PC-9 (cell line): ENCODE measurements around the gene CREB3L1. TPM values are rescaled to one million over a fixed set of nuclear protein-coding genes. Genes with fewer than 3 reads are reported as not detected.

Experiments used
- BruUV-seq: library from RNA; stranded (reverse); fragments of 400-500 nt; replicated peaks from 2 replicates; lab custom pipeline; 2021; lab: Mats Ljungman, UMichigan
- CTCF ChIA-PET: fragments of 300-600 bp; sonication (Branson Sonifier 250); formaldehyde crosslinking; loops from one replicate; lab custom pipeline; 2022; ENCODE audit warnings: antibody characterized with exemption; lab: Charles Lee
- POLR2A ChIA-PET: fragments of 300-600 bp; sonication (Branson Sonifier 250); formaldehyde crosslinking; loops from one replicate; lab custom pipeline; 2022; ENCODE audit warnings: antibody characterized with exemption; ENCODE audit not compliant: unreplicated experiment; lab: Charles Lee
- DNase-seq, 2 experiments: peaks; one replicate each; pipeline versions ENCODE4 v3.0.0 to v3.0.0-alpha.2; 2015 to 2022; ENCODE audit warnings: mixed read lengths in 1 of 2
- H2AFZ ChIP-seq: fragments of 200-600 bp; sonication (generic); 2 replicates; pipeline ENCODE4 v1.8.1; 2017; ENCODE audit warnings: antibody characterized with exemption
- H3F3A ChIP-seq: fragments of 200-600 bp; sonication (generic); 2 replicates; pipeline ENCODE4 v1.8.1; 2017; ENCODE audit warnings: antibody characterized with exemption, mild to moderate bottlenecking, low read depth; ENCODE audit not compliant: insufficient read depth
- H3K27ac ChIP-seq: fragments of 200-600 bp; sonication (generic); 2 replicates; pipeline ENCODE4 v1.6.1; 2016; ENCODE audit warnings: mixed run types
- H3K27me3 ChIP-seq: fragments of 200-600 bp; sonication (generic); 2 replicates; pipeline ENCODE4 v1.6.1; 2016; ENCODE audit warnings: low read depth, mixed run types; ENCODE audit not compliant: insufficient read depth
- H3K36me3 ChIP-seq: fragments of 200-600 bp; sonication (generic); 2 replicates; pipeline ENCODE4 v1.6.1; 2016; ENCODE audit warnings: low read depth, mixed run types
- H3K4me1 ChIP-seq: fragments of 200-600 bp; sonication (generic); replicated peaks from 2 replicates; pipeline ENCODE4 v1.6.1; 2016; ENCODE audit warnings: mixed run types; ENCODE audit not compliant: insufficient read depth
- H3K4me2 ChIP-seq: fragments of 200-600 bp; sonication (generic); 2 replicates; pipeline ENCODE4 v1.6.1; 2017; ENCODE audit warnings: mixed run types
- H3K4me3 ChIP-seq: fragments of 200-600 bp; sonication (generic); 2 replicates; pipeline ENCODE4 v1.6.1; 2016; ENCODE audit warnings: mixed run types
- H3K79me2 ChIP-seq: fragments of 200-600 bp; sonication (generic); 2 replicates; pipeline ENCODE4 v1.6.1; 2017; ENCODE audit warnings: low read depth, mixed run types
- H3K9me2 ChIP-seq: fragments of 200-600 bp; sonication (generic); 2 replicates; pipeline ENCODE4 v1.8.1; 2017; ENCODE audit warnings: mild to moderate bottlenecking; ENCODE audit not compliant: insufficient read depth
- H3K9me3 ChIP-seq: fragments of 200-600 bp; sonication (generic); 2 replicates; pipeline ENCODE4 v1.8.1; 2016; ENCODE audit warnings: low read depth; ENCODE audit not compliant: insufficient read depth
- H4K20me1 ChIP-seq: fragments of 200-600 bp; sonication (generic); 2 replicates; pipeline ENCODE4 v1.8.1; 2017; ENCODE audit not compliant: insufficient read depth
- CTCF ChIP-seq: fragments of 200-600 bp; sonication (generic); conservative IDR thresholded peaks from 2 replicates; pipeline ENCODE4 v1.6.1; 2017; ENCODE audit warnings: mixed run types, antibody characterized with exemption, mild to moderate bottlenecking, moderate library complexity
- EZH2 ChIP-seq: fragments of 200-600 bp; sonication (generic); IDR thresholded peaks from 2 replicates; pipeline ENCODE4 v1.8.0; 2017; ENCODE audit warnings: antibody characterized with exemption, low read depth
- intact Hi-C: fragments of 100-400 bp; cut with micrococcal nuclease; formaldehyde crosslinking; loops from one replicate; pipeline ENCODE4 v1.10.0; 2022; ENCODE audit not compliant: unreplicated experiment
- total RNA-seq: library from RNA; stranded (reverse); gene quantifications from 2 replicates; pipeline ENCODE4 v1.2.3, GENCODE V29; 2021

CREB3L1 gene
- total RNA-seq, 1 experiment from 2014 or later, result 3.1 TPM

GRCh38 chr11:46307369-46307768 is 29.9 kb downstream of the CREB3L1 start:
- H3K4me2 ChIP-seq, result no peak overlapping the region
- H3K9me2 ChIP-seq, result no peaks in the 10 kb centered on the region
- no peaks in the 10 kb centered on the region for H3K9me3 ChIP-seq
- H3K79me2 ChIP-seq, result no peaks in the 10 kb centered on the region
- ChIA-PET CTCF (interaction anchor here (0.5 to 1.6 kb wide), 3 partner anchors 64 to 148 kb away, joined by 3 to 6 read pairs (median 6); no protein-coding TSS in a partner anchor), POLR2A (no interaction called here)
- no peak for DNase-seq
- no peaks in the 10 kb centered on the region for H3K27me3 ChIP-seq
- peaks cover 31% of the 10 kb centered on the region for H3K4me1 ChIP-seq
- H4K20me1 ChIP-seq, result no peaks in the 10 kb centered on the region
- H3F3A ChIP-seq, result peaks cover 19% of the 10 kb centered on the region; the same call in 1 of the 2 replicates
- TF ChIP-seq EZH2, result no peak
- no peak overlapping the region for H3K27ac ChIP-seq
- no TSS peak for BruUV-seq
- H3K4me3 ChIP-seq, result no peak overlapping the region
- intact Hi-C loops, result no loop called here
- H3K36me3 ChIP-seq, result no peaks in the 10 kb centered on the region
- H2AFZ ChIP-seq, result no peak overlapping the region

GRCh38 chr11:46307785-46308341 is 30.4 kb downstream of the CREB3L1 start:
- DNase-seq, result no peak
- H3K4me1 ChIP-seq, result peaks cover 31% of the 10 kb centered on the region
- H3K79me2 ChIP-seq, result no peaks in the 10 kb centered on the region
- H3F3A ChIP-seq, result peaks cover 19% of the 10 kb centered on the region; the same call in 1 of the 2 replicates
- no peaks in the 10 kb centered on the region for H3K27me3 ChIP-seq
- no peaks in the 10 kb centered on the region for H3K9me3 ChIP-seq
- no peak overlapping the region for H3K27ac ChIP-seq
- CTCF ChIA-PET, result interaction anchor here (0.7 to 2.5 kb wide), 5 partner anchors 59 to 69 kb away, joined by 3 to 21 read pairs (median 6); no protein-coding TSS in a partner anchor
- no peak overlapping the region for H3K4me3 ChIP-seq
- intact Hi-C loops, result loop anchor here (1.0 kb wide), 4 partner anchors 61 to 343 kb away; no protein-coding TSS in a partner anchor
- TF ChIP-seq CTCF, result no peak
- TF ChIP-seq EZH2, result no peak
- POLR2A ChIA-PET, result no interaction called here
- no peaks in the 10 kb centered on the region for H3K9me2 ChIP-seq
- no TSS peak for BruUV-seq
- H3K4me2 ChIP-seq, result no peak overlapping the region
- H3K36me3 ChIP-seq, result no peaks in the 10 kb centered on the region
- H2AFZ ChIP-seq, result no peak overlapping the region
- H4K20me1 ChIP-seq, result no peaks in the 10 kb centered on the region

- Histone ChIP-seq H3K27me3 (no peaks in the 10 kb centered on the region), H2AFZ (no peak overlapping the region), H4K20me1 (no peaks in the 10 kb centered on the region), H3K79me2 (no peaks in the 10 kb centered on the region), H3F3A (peaks cover 20% of the 10 kb centered on the region; the same call in 1 of the 2 replicates), H3K4me2 (peak overlapping the region; percentile 22; the same call in 1 of the 2 replicates), H3K4me3 (no peak overlapping the region), H3K9me2 (no peaks in the 10 kb centered on the region), H3K27ac (no peak overlapping the region), H3K36me3 (no peaks in the 10 kb centered on the region), H3K9me3 (no peaks in the 10 kb centered on the region), H3K4me1 (peaks cover 31% of the 10 kb centered on the region)
- POLR2A ChIA-PET, result interaction anchor here (0.7 to 0.9 kb wide), 2 partner anchors 13 to 343 kb away, joined by 3 to 5 read pairs; no protein-coding TSS in a partner anchor
- intact Hi-C loops, result loop anchor here (1.0 kb wide), 4 partner anchors 62 to 344 kb away; no protein-coding TSS in a partner anchor
- CTCF ChIA-PET, result interaction anchor here (0.5 to 2.5 kb wide), 9 partner anchors 8 to 117 kb away, joined by 3 to 21 read pairs (median 4); no protein-coding TSS in a partner anchor
- DNase-seq, result peak; percentile 54 to 74
- TF ChIP-seq EZH2 (no peak), CTCF (peak; percentile 99)
- no TSS peak for BruUV-seq
Measured at GRCh38 chr11:46308631-46309419, 31.4 kb downstream of the CREB3L1 start.
